B cell (primary cell): ENCODE measurements around the gene SAMD9. TPM values are rescaled to one million over a fixed set of nuclear protein-coding genes. Genes with fewer than 3 reads are reported as not detected.

Experiments used
- ATAC-seq: fragments of 200-7000 bp; cut with Tn5 transposase; one replicate; pipeline ENCODE4 v1.10.0; 2021; ENCODE audit warnings: low read depth, mild to moderate bottlenecking, moderate number of reproducible peaks, moderate library complexity
- CTCF ChIA-PET: fragments of 350-600 bp; sonication (Branson Sonifier 250); formaldehyde crosslinking; loops from one replicate; lab custom pipeline; 2021; ENCODE audit warnings: antibody characterized with exemption, inconsistent platforms; lab: Charles Lee
- POLR2A ChIA-PET: fragments of 350-600 bp; sonication (Branson Sonifier 250); formaldehyde crosslinking; loops from one replicate; lab custom pipeline; 2021; ENCODE audit warnings: antibody characterized with exemption; lab: Charles Lee
- DNase-seq: peaks from one replicate; pipeline ENCODE4 v3.0.0; 2013
- H2AFZ ChIP-seq: 2 replicates; pipeline ENCODE4 v1.6.1; 2012; ENCODE audit warnings: mild to moderate bottlenecking, low read depth, low read length; ENCODE audit not compliant: insufficient read depth, poor library complexity, severe bottlenecking
- H3K27ac ChIP-seq, 2 donors: 1 replicate in 1 of 2; 2 replicates in 1 of 2; pipeline ENCODE4 v1.5.1; 2012 to 2013; ENCODE audit warnings: low read length in 2 of 2, mild to moderate bottlenecking in 2 of 2, moderate library complexity in 1 of 2
- H3K27me3 ChIP-seq, 4 experiments: fragments of 200-600 bp in 1 of 4; sonication (generic) in 1 of 4; replicated peaks in 1 of 4; 1 replicate in 2 of 4; 2 replicates in 2 of 4; pipeline versions ENCODE4 v1.6.1 to v1.7.0; 2013 to 2016; ENCODE audit warnings: low read length in 3 of 4, mild to moderate bottlenecking in 2 of 4, mixed read lengths in 1 of 4, moderate library complexity in 1 of 4; ENCODE audit not compliant: insufficient read depth in 4 of 4, control insufficient read depth in 3 of 4; ENCODE audit errors: control extremely low read depth in 1 of 4
- H3K36me3 ChIP-seq, 2 experiments: replicated peaks in 1 of 2; 1 replicate in 1 of 2; 2 replicates in 1 of 2; pipeline versions ENCODE4 v1.6.1 to v1.7.1; 2013; ENCODE audit warnings: low read length in 1 of 2; ENCODE audit not compliant: insufficient read depth in 2 of 2, control insufficient read depth in 1 of 2; ENCODE audit errors: control extremely low read depth in 1 of 2, extremely low read depth in 1 of 2
- H3K4me1 ChIP-seq, 2 donors: fragments of 200-600 bp in 1 of 2; sonication (generic) in 1 of 2; 1 replicate in 1 of 2; 2 replicates in 1 of 2; pipeline versions ENCODE4 v1.5.1 to v1.6.1; 2013 to 2017; ENCODE audit warnings: low read length in 2 of 2; ENCODE audit not compliant: control insufficient read depth in 2 of 2, insufficient read depth in 2 of 2
- H3K4me2 ChIP-seq: replicated peaks from 2 replicates; pipeline ENCODE3; 2012; ENCODE audit warnings: mild to moderate bottlenecking, low read depth, low read length; ENCODE audit not compliant: poor library complexity, severe bottlenecking
- H3K4me3 ChIP-seq, 5 experiments: fragments of 200-600 bp in 1 of 5; sonication (generic) in 1 of 5; 1 replicate in 3 of 5; 2 replicates in 2 of 5; pipeline versions ENCODE4 v1.5.1 to v1.7.0; 2011 to 2016; ENCODE audit warnings: low read length in 4 of 5, mild to moderate bottlenecking in 4 of 5, low read depth in 2 of 5, control low read depth in 1 of 5, moderate library complexity in 1 of 5; ENCODE audit not compliant: insufficient read depth in 1 of 5; ENCODE audit errors: control extremely low read depth in 1 of 5, extremely low read depth in 1 of 5
- H3K79me2 ChIP-seq: fragments of 200-600 bp; sonication (generic); one replicate; pipeline ENCODE4 v1.6.0; 2016; ENCODE audit warnings: low read length; ENCODE audit not compliant: control insufficient read depth, insufficient read depth
- H3K9ac ChIP-seq: fragments of 200-600 bp; sonication (generic); 2 replicates; pipeline ENCODE4 v1.6.1; 2017; ENCODE audit warnings: mild to moderate bottlenecking, low read length, moderate library complexity
- H3K9me3 ChIP-seq, 3 donors: one replicate each; pipeline versions ENCODE4 v1.6.1 to v1.7.1; 2013; ENCODE audit warnings: low read length in 2 of 3; ENCODE audit not compliant: control insufficient read depth in 2 of 3, insufficient read depth in 1 of 3; ENCODE audit errors: control extremely low read depth in 1 of 3
- H4K20me1 ChIP-seq: 2 replicates; pipeline ENCODE4 v1.6.0; 2012; ENCODE audit warnings: mild to moderate bottlenecking, low read length; ENCODE audit not compliant: insufficient read depth, control insufficient read depth, poor library complexity, severe bottlenecking
- H3K27ac Mint-ChIP-seq: one replicate; pipeline ENCODE4 v1.8.0; 2021; ENCODE audit warnings: mixed read lengths
- H3K27me3 Mint-ChIP-seq: one replicate; pipeline ENCODE4 v1.8.0; 2021; ENCODE audit warnings: mixed read lengths
- H3K4me1 Mint-ChIP-seq: one replicate; pipeline ENCODE4 v1.8.0; 2021; ENCODE audit warnings: mixed read lengths
- H3K4me3 Mint-ChIP-seq: one replicate; pipeline ENCODE4 v1.8.0; 2021; ENCODE audit warnings: mixed read lengths
- H3K9me3 Mint-ChIP-seq: one replicate; pipeline ENCODE4 v1.8.0; 2022; ENCODE audit warnings: mixed read lengths; ENCODE audit not compliant: insufficient read depth
- EZH2 ChIP-seq: IDR thresholded peaks from 2 replicates; pipeline ENCODE4 v1.6.1; 2012; ENCODE audit warnings: borderline replicate concordance, low read depth, mild to moderate bottlenecking, moderate library complexity, low read length; ENCODE audit not compliant: insufficient read depth, poor library complexity, severe bottlenecking
- WGBS: methylation state at CpG from one replicate; pipeline ENCODE4 v1.1.5; 2013; ENCODE audit warnings: missing lambda C conversion rate; ENCODE audit not compliant: insufficient coverage; 5-methylcytosine and 5-hydroxymethylcytosine counted together
- intact Hi-C: fragments of 100-400 bp; cut with micrococcal nuclease; formaldehyde crosslinking; loops from one replicate; pipeline ENCODE4 v1.10.0; 2022
- polyA plus RNA-seq: library from polyadenylated mRNA; depleted of rRNA; stranded (reverse); fragments of >200 nt; gene quantifications from 2 replicates; pipeline ENCODE4 v1.2.3, GENCODE V29; 2012
- total RNA-seq, 2 donors: library from RNA; stranded (reverse); fragments of 120-200 nt in 1 of 2; gene quantifications; 1 replicate in 1 of 2; 2 replicates in 1 of 2; pipeline versions ENCODE4 v1.2.3 to v1.2.4, GENCODE V29; 2013 to 2022
- TF ChIP-seq, protein P1 (sequence below): fragments of 200-600 bp; IDR thresholded peaks from one replicate; pipeline ENCODE4 v1.8.0; 2022; ENCODE audit warnings: antibody characterized with exemption, mild to moderate bottlenecking

The SAMD9 gene
- total and polyA plus RNA-seq, 2 donors (not counting 1 experiment from before 2014, with no cell fraction given): 6.2 to 42.1 TPM

DNA sequence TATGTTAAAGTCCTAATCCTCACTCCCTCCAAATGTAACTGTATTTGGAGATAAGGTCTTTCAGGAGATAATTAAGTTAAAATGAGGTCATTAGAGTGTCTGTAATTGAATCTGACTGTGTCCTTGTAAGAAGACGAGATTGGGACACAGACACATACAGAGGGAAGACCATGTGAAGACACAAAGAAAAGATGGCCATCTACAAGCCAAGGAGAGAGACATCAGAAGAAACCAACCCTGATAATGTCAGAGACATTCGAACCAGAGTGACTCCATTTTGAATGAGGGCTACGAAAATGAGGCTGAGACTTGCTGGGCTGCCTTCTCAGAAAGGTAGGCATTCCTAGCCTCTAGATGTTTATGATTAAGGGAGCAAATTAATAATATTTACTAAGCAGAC lies 30.9 kb upstream of the SAMD9 start:
- Histone ChIP-seq H3K27me3 (no peaks in the 10 kb centered on the region), H3K9ac (peak overlapping the region; percentile 75), H2AFZ (peak overlapping the region; percentile 68), H3K4me2 (peak overlapping the region; percentile 75), H3K9me3 (no peaks in the 10 kb centered on the region), H3K79me2 (peaks cover 37% of the 10 kb centered on the region), H3K27ac (peak overlapping the region; percentile 68 to 85), H4K20me1 (peaks cover 3% of the 10 kb centered on the region), H3K4me1 (peaks cover 40 to 47% of the 10 kb centered on the region in 2 donors), H3K4me3 (peak overlapping the region in 1 of 5 experiments; percentile 93), H3K36me3 (peaks cover 4 to 12% of the 10 kb centered on the region in 2 experiments)
- CTCF ChIA-PET: no interaction called here
- WGBS: 93% methylated on average over 3 of the region's 3 CpGs
- no peaks in the 10 kb centered on the region for H3K9me3 Mint-ChIP-seq
- DNase-seq: no peak
- no peak for TF ChIP-seq EZH2
- TF ChIP-seq, protein P1, sequence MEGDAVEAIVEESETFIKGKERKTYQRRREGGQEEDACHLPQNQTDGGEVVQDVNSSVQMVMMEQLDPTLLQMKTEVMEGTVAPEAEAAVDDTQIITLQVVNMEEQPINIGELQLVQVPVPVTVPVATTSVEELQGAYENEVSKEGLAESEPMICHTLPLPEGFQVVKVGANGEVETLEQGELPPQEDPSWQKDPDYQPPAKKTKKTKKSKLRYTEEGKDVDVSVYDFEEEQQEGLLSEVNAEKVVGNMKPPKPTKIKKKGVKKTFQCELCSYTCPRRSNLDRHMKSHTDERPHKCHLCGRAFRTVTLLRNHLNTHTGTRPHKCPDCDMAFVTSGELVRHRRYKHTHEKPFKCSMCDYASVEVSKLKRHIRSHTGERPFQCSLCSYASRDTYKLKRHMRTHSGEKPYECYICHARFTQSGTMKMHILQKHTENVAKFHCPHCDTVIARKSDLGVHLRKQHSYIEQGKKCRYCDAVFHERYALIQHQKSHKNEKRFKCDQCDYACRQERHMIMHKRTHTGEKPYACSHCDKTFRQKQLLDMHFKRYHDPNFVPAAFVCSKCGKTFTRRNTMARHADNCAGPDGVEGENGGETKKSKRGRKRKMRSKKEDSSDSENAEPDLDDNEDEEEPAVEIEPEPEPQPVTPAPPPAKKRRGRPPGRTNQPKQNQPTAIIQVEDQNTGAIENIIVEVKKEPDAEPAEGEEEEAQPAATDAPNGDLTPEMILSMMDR: no peak
- ATAC-seq: no peak
- POLR2A ChIA-PET: no interaction called here
- intact Hi-C loops: loop anchor here (1.0 to 5.0 kb wide), 3 partner anchors 17 to 51 kb away; no protein-coding TSS in a partner anchor
- peak overlapping the region; percentile 81 for H3K4me3 Mint-ChIP-seq
- H3K27me3 Mint-ChIP-seq: no peaks in the 10 kb centered on the region
- H3K4me1 Mint-ChIP-seq: peaks cover 48% of the 10 kb centered on the region
- peak overlapping the region; percentile 90 for H3K27ac Mint-ChIP-seq

DNA sequence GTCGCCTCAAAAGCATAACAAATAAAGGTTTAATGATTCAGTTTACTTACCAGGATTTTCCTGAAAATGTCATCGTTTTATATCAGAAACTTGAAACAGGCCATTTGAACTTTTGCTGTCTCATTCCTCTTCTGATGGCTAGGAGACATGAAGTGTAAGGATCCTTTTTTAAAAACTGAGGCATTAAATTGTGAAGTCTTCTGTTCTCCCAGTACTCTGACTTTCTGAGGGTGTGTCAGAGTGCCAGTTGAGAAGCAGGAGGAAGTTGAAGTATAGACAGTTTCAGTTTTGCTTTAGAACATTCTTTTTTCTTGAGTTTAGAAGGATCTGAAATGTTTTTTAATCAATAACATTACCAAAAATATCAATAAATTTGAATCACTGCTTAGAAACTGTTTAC lies 30.4 kb upstream of the SAMD9 start, which contains the start of gene SAMD9L:
SAMD9L (minus strand) TSS at position 242 of the 400 bp plus-strand sequence. CDS start 12,414 bp downstream, outside the sequence.
- H3K9me3 Mint-ChIP-seq: no peaks in the 10 kb centered on the region
- H3K27me3 Mint-ChIP-seq: no peaks in the 10 kb centered on the region
- H3K27ac Mint-ChIP-seq: peak within 1 kb of the TSS; percentile 90
- peaks cover 9 to 18% of the 10 kb centered on the region in 2 experiments for H3K36me3 ChIP-seq
- H3K4me1 ChIP-seq: peaks cover 40 to 47% of the 10 kb centered on the region in 2 donors
- no peaks in the 10 kb centered on the region for H3K9me3 ChIP-seq
- H3K4me2 ChIP-seq: peak within 1 kb of the TSS; percentile 75
- peak; percentile 53 for DNase-seq
- ChIA-PET POLR2A (no interaction called here), CTCF (no interaction called here)
- H3K4me3 ChIP-seq: peak within 1 kb of the TSS; percentile 43 to 93 (median 62)
- H3K79me2 ChIP-seq: peaks cover 37% of the 10 kb centered on the region
- peak within 1 kb of the TSS; percentile 75 for H3K9ac ChIP-seq
- no peaks in the 10 kb centered on the region for H3K27me3 ChIP-seq
- H3K4me3 Mint-ChIP-seq: peak within 1 kb of the TSS; percentile 90
- WGBS: no CpG with 5 or more reads among the region's 2 CpGs
- no peak for TF ChIP-seq EZH2
- TF ChIP-seq, protein P1: no peak
- peak within 1 kb of the TSS; percentile 68 to 85 for H3K27ac ChIP-seq
- ATAC-seq: peak; percentile 53
- H2AFZ ChIP-seq: peak within 1 kb of the TSS; percentile 68
- intact Hi-C loops: loop anchor here (1.0 to 5.0 kb wide), 3 partner anchors 17 to 51 kb away; no protein-coding TSS in a partner anchor
- peaks cover 3% of the 10 kb centered on the region for H4K20me1 ChIP-seq
- H3K4me1 Mint-ChIP-seq: peaks cover 48% of the 10 kb centered on the region
